Lower lobe of right lung (tissue), 2 donors: ENCODE data around the gene CHRNA1. TPM values are rescaled to one million over a fixed set of nuclear protein-coding genes. Genes with fewer than 3 reads are reported as not detected.

Source experiments
- ATAC-seq, 2 donors: fragments of 200-7000 bp; cut with Tn5 transposase; one replicate each; pipeline ENCODE4 v1.9.1; 2020 to 2022; ENCODE audit warnings: mild to moderate bottlenecking in 2 of 2, moderate library complexity in 2 of 2
- DNase-seq: peaks from one replicate; pipeline ENCODE4 v3.0.0-alpha.2; 2020
- H3K27ac ChIP-seq: fragments of 200-600 bp; one replicate; pipeline ENCODE4 v1.8.0; 2022
- H3K27me3 ChIP-seq: fragments of 200-600 bp; one replicate; pipeline ENCODE4 v1.8.0; 2022; ENCODE audit warnings: low read depth
- H3K36me3 ChIP-seq: fragments of 200-600 bp; one replicate; pipeline ENCODE4 v1.8.0; 2022; ENCODE audit warnings: mild to moderate bottlenecking
- H3K4me1 ChIP-seq: fragments of 200-600 bp; one replicate; pipeline ENCODE4 v1.8.0; 2022
- H3K4me3 ChIP-seq: fragments of 200-600 bp; one replicate; pipeline ENCODE4 v1.8.0; 2022; ENCODE audit warnings: mild to moderate bottlenecking
- H3K9me3 ChIP-seq: fragments of 200-600 bp; one replicate; pipeline ENCODE4 v1.8.0; 2022
- CTCF ChIP-seq: fragments of 200-600 bp; IDR thresholded peaks from one replicate; pipeline ENCODE4 v1.8.0; 2022; ENCODE audit warnings: antibody characterized with exemption, mild to moderate bottlenecking
- intact Hi-C: fragments of 100-400 bp; cut with DNase I; formaldehyde crosslinking; loops from one replicate; pipeline ENCODE4 v1.11.0; 2022
- total RNA-seq: library from RNA; stranded (reverse); fragmentation: NEBNext Ultra II Directional; extraction: Animal tissue kit (Norgen Biotek cat#: 25700); gene quantifications from one replicate; pipeline ENCODE4 v1.2.1, GENCODE V29; 2021
- donor health status: DM: no; HTN: yes; CAD: no; lungs with severe emphysema.

Gene CHRNA1
- total RNA-seq, 1 donor from 2014 or later: not detected

GRCh38 chr2:174774886-174775285, 10.6 kb upstream of the CHRNA1 start:
- H3K4me1 ChIP-seq: peaks cover 18% of the 10 kb centered on the region
- no peak overlapping the region for H3K27ac ChIP-seq
- no peaks in the 10 kb centered on the region for H3K36me3 ChIP-seq
- no peak for TF ChIP-seq CTCF
- H3K4me3 ChIP-seq: no peak overlapping the region
- intact Hi-C loops: no loop called here
- no peak for ATAC-seq
- DNase-seq: no peak
- no peaks in the 10 kb centered on the region for H3K27me3 ChIP-seq
- H3K9me3 ChIP-seq: no peaks in the 10 kb centered on the region

- Histone ChIP-seq H3K27ac (no peak overlapping the region), H3K4me3 (no peak overlapping the region), H3K4me1 (peaks cover 16% of the 10 kb centered on the region), H3K36me3 (no peaks in the 10 kb centered on the region), H3K27me3 (no peaks in the 10 kb centered on the region), H3K9me3 (no peaks in the 10 kb centered on the region)
- intact Hi-C loops: no loop called here
- ATAC-seq (no peak), DNase-seq (no peak)
- TF ChIP-seq CTCF: no peak
Observed at GRCh38 chr2:174773215-174773614, 8.9 kb upstream of the CHRNA1 start.

- DNase-seq (no peak), ATAC-seq (no peak)
- H3K4me1 ChIP-seq: peaks cover 14% of the 10 kb centered on the region
- H3K36me3 ChIP-seq: no peaks in the 10 kb centered on the region
- intact Hi-C loops: no loop called here
- TF ChIP-seq CTCF: no peak
- no peaks in the 10 kb centered on the region for H3K9me3 ChIP-seq
- peak overlapping the region; percentile 48 for H3K27ac ChIP-seq
- no peaks in the 10 kb centered on the region for H3K27me3 ChIP-seq
- peak overlapping the region; percentile 13 for H3K4me3 ChIP-seq
Observed at GRCh38 chr2:174772472-174772801, 8.2 kb upstream of the CHRNA1 start.

GRCh38 chr2:174771631-174772471, 7.6 kb upstream of the CHRNA1 start:
- Histone ChIP-seq H3K27me3 (no peaks in the 10 kb centered on the region), H3K27ac (peak overlapping the region; percentile 48), H3K4me1 (peaks cover 14% of the 10 kb centered on the region), H3K36me3 (no peaks in the 10 kb centered on the region), H3K4me3 (peak overlapping the region; percentile 13), H3K9me3 (no peaks in the 10 kb centered on the region)
- intact Hi-C loops: no loop called here
- DNase-seq: peak; percentile 74
- peak; percentile 90 to 93 for ATAC-seq
- peak; percentile 90 for TF ChIP-seq CTCF

GRCh38 chr2:174771136-174771535, 6.9 kb upstream of the CHRNA1 start:
- Histone ChIP-seq H3K4me1 (peaks cover 14% of the 10 kb centered on the region), H3K27ac (no peak overlapping the region), H3K36me3 (no peaks in the 10 kb centered on the region), H3K9me3 (no peaks in the 10 kb centered on the region), H3K27me3 (no peaks in the 10 kb centered on the region), H3K4me3 (no peak overlapping the region)
- ATAC-seq (no peak), DNase-seq (no peak)
- no peak for TF ChIP-seq CTCF
- intact Hi-C loops: no loop called here
